H54 (cell line): ENCODE results near the gene MCM3AP.
"Not testable (repeated sequence)": the region's sequence is repeated elsewhere in the genome, so short reads cannot be mapped to it uniquely, and the experiment has no call there.

Source experiments
- DNase-seq: peaks from one replicate; pipeline ENCODE4 v3.0.0; 2011; ENCODE audit warnings: low spot score, mixed read lengths; ENCODE audit not compliant: insufficient read length
- FAIRE-seq: peaks from 3 replicates; lab custom pipeline; 2011; peaks lifted over from hg19 to GRCh38; lab: Jason Lieb, UNC
- POLR2A ChIP-seq: IDR thresholded peaks from 2 replicates; pipeline ENCODE4 v1.6.1; 2011; ENCODE audit warnings: low read depth, mild to moderate bottlenecking, low read length

Gene MCM3AP

GRCh38 chr21:46252840-46253239, 32.6 kb downstream of the MCM3AP start:
- TF ChIP-seq POLR2A: no peak
- FAIRE-seq (no peak), DNase-seq (no peak)

DNA sequence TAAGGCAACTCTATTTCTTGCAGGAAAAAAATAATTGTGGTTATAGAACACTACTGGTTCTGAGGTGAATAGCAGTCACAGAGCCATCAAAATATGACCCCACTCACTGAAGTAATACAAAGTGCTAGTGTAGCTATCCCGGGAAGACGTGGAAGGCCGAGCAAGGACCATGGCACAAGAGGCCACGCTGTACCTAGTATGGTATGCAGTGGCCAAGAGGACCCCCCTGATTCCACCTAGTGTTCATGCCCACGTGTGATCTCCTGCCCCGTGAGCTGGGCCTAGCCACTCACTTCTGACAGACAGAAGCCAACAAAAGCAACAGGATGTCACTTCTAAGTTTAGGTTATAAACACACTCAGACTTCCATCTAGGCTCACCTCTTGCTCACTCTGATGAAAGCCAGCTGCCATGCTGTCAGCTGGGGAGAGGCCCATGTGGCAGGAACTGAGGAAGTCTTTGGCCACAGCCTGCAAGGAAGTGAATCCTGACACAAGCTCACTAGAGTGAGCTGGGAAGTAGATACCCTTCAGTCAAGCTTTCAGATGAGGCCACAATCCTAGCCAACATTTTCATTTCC, 35.2 kb downstream of the MCM3AP start:
- FAIRE-seq (no peak), DNase-seq (no peak)
- TF ChIP-seq POLR2A: no peak

- FAIRE-seq (no peak), DNase-seq (no peak)
- TF ChIP-seq POLR2A: no peak
Measured at GRCh38 chr21:46248827-46249226, 36.6 kb downstream of the MCM3AP start.

DNA sequence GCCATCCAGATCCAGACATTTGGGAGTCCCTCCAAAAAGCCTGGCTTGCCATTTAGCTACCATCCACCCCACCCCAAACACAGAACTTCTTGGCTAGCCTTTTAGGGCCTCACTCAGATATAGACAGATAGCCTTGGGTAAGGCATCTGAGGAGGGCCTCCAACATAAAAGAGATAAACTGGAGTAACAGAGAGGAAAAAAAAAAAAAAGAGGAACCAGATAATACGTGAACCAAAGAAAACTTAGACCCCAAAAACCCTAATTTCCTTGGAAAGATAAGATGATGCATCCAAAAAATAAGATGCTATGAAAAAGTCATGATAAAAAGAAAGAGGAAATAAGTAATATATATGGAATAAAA, 37.0 kb downstream of the MCM3AP start:
- DNase-seq (no peak), FAIRE-seq (no peak)
- TF ChIP-seq POLR2A: no peak

- no peak for TF ChIP-seq POLR2A
- DNase-seq (no peak), FAIRE-seq (no peak)
Measured at GRCh38 chr21:46247699-46248421, 37.6 kb downstream of the MCM3AP start.

GRCh38 chr21:46246345-46246744, 39.1 kb downstream of the MCM3AP start:
- TF ChIP-seq POLR2A: no peak
- DNase-seq (no peak), FAIRE-seq (no peak)

- no peak for DNase-seq
- no peak for FAIRE-seq
- no peak for TF ChIP-seq POLR2A
Measured at GRCh38 chr21:46245213-46245915, 40.0 kb downstream of the MCM3AP start.

- no peak for FAIRE-seq
- DNase-seq: no peak
- TF ChIP-seq POLR2A: no peak
Measured at GRCh38 chr21:46244602-46245001, 40.8 kb downstream of the MCM3AP start.

DNA sequence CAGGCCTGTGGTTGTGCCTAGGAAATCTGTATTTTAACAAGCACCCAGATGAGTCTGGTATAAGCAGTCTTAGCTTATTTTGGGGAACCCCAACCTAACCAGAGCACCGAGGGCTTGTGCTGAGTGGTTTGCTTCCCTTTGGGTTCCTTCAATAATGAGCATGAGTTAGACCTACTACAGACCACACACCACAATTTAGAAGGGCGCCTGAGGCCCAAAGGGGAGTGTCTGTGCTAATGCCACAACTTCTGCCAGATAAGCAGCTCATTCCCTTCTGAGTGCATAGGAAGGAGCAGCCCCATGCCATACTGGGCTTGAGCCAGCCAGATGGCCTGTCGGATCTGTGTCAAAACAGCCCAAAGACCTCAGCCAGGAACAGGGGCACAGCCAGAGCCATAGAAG, 41.5 kb downstream of the MCM3AP start:
- DNase-seq: no peak
- no peak for TF ChIP-seq POLR2A
- FAIRE-seq: no peak

DNA sequence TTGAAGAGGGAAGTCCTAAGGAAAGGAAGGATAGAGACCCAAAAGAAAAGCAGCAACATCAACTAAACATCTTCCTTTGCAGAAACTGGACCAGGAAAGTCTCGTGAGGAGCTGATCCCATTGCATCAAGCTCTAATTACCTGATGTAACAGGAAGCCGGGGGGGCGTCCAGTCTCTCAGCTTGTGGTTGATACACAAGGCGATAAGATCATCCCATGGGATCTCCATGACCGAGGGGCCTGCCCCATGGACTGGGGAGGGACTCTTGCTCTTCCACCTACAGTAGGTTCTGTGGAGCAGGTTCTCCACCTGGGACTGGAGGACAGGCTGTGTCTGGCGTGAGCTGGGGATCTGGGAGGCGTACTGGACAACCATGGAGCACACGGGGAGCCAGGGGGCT, 42.1 kb downstream of the MCM3AP start:
- DNase-seq (no peak), FAIRE-seq (no peak)
- TF ChIP-seq POLR2A: no peak

DNA sequence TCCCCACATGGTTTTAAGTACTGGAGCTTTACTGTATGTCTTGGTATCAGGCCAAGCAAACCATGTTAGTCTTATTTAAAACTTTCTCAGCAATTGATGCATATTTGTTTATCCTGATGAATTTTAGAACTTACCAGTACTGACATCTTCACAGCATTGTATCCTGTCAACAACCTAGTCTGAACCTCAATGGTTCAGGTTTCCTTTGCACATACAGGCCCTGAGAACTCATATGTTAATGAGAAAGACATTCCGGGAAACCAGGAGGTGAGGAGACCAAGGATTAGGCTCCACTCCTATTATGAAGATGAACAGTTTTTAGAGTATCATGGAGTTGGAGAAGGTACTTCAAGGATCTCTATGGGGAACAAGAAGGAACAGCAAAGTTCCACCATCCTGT, 43.8 kb downstream of the MCM3AP start:
- not testable (repeated sequence) for DNase-seq, FAIRE-seq

- no peak for TF ChIP-seq POLR2A
- FAIRE-seq (no peak), DNase-seq (no peak)
Measured at GRCh38 chr21:46239817-46240325, 45.5 kb downstream of the MCM3AP start.

GRCh38 chr21:46237474-46237873, 47.9 kb downstream of the MCM3AP start:
- no peak for FAIRE-seq
- TF ChIP-seq POLR2A: no peak
- no peak for DNase-seq

DNA sequence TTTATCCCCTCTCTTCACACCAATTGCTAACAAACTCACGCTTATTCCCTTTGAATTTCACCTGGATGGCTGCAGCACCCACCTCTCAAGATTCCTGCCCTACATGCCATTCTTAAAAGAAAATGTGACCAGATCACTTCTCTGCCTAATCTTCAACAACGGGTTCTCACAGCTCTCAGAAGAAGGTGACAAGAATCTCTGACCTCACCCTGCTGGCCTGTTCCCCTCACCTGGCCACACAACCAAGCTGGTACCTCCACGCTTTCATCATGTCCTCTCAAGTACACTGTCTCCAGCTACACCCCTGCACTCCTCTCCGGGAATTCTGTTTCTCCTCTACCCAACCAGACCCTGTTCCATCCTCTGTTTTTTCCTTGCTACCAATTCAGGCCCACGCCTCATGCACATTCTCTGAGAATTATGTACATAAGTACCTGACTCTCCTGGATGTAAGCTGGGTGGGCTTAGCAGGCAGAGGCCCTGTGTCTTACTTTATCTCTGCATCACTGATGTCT, 50.9 kb downstream of the MCM3AP start:
- FAIRE-seq (no peak), DNase-seq (no peak)
- no peak for TF ChIP-seq POLR2A

DNA sequence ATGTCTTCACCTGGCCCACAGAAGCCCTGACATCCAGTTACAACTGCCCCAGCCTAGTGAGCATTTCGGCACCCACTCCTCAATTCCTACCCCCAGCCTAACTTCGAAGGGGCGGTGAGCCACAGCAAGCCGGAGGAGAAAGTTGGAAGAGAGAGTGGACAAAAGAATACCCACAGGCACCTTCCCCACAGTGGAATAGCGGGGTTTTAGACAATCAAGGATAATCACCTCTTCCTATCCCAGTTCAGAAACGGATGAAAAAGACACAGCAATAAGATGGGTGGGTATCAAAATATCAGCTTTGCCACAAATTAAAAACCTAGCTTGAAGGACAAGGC, 55.5 kb downstream of the MCM3AP start:
- TF ChIP-seq POLR2A: no peak
- DNase-seq (no peak), FAIRE-seq (no peak)
